Measurements from ENCODE around the gene FADS1.

The FADS1 gene

DNA sequence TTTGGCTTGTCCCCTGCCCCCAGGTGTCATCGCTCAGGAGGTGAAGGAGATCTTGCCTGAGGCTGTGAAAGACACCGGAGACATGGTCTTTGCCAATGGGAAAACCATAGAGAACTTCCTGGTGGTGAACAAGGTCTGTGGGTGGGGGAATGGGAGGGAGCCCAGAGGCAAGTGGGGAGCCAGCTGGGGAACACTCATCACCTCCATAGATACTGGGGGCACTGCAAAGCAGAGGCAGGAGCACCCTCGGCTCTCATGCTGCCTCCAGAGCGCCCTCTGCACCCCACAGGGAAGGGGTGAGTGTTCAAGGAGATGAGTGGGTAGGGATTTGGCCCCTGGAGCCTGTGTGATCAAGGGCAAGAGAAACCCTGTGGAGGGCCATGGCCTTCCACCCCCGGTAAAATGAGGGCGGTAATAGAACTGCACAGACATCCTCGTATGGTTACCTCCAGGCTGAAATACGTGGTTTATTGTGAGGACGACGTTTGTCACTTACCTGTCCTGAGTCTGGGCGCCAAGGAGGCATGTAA is 38.4 kb downstream of the FADS1 start:
- no peak for DNase-seq

DNA sequence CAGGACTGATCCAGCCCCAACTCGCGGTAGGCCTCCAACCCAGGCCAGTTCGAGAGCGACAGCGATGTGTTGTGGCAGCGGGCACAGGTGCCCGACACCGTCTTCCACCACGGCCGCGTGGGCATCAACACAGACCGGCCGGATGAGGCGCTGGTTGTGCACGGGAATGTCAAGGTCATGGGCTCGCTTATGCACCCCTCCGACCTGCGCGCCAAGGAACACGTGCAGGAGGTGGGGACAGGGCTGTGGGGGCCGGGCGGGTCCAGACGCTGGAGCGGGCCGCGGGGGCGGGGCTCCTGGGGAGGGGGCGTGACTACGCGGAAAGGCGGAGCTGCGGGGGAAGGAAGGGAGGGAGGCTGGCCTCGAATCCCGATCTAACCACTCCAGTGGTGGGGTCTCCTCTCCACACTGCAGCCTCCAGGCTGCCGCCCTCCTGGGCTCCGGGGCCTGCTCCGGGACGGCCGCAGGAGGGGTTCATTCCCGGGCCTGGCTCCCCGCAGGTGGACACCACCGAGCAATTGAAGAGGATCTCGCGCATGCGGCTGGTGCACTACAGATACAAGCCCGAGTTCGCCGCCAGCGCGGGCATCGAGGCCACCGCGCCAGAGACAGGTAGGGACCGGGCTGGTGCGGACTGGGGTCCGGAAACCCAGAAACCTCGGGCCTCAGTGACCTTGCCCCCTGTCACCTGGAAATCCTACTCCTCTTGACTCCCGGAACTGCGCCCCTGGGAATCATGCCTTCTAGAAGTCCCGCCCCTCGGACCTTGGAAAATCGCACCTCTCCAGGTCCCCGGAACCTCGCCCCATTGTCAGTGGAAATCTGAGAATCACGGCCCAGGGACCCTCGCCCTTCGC is 39.3 kb downstream of the FADS1 start:
- peak in 16 of 56 donors; percentile 17 to 65 (median 31) for DNase-seq

- peak in 34 of 56 donors; percentile 14 to 71 (median 46) for DNase-seq
These were observed 40.2 kb downstream of the FADS1 start for GRCh38 chr11:61776561-61777075.

DNA sequence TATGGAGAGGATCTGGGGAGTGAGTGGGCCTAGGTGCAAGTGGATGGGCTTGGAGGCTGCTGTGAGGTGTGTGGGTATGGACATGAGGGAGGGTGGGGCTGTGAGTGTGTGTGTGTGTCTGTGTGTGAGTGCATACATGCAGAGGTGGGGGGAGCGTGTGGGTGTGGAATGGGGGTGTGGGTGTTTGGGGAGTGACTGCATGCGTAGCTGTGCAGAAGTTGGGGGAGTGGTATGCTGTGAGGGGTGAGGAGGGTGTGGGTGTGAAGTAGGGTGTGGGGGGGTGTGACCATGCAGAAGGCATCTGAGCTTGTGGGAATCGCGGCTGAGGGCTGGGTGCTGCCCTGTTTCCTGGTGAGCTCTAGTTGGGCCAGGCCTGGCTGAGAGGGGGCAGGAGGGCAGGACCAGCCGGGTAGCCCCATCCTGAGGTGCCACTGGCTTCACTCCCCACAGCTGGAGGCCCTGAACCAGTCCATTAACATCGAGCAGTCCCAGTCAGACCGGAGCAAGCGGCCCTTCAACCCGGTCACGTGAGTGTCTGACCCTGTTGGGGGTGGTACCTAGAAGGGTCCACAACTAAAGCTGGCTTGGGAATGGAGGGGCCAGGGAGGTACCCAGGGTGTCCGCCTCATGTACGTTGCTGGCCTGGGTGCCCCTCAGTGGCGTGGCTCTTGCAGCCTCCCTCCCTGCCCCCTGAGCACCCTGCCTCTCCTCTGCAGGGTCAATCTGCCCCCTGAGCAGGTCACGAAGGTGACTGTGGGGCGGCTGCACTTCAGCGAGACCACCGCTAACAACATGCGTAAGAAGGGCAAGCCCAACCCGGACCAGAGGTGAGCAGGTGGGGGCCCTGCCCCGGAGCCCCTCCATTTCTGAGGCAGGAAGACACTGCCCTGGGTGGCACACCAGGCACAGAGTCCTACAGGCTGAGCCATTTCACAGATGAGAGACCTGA is 40.9 kb downstream of the FADS1 start:
- DNase-seq: peak in 1 of 56 donors; percentile 14

DNA sequence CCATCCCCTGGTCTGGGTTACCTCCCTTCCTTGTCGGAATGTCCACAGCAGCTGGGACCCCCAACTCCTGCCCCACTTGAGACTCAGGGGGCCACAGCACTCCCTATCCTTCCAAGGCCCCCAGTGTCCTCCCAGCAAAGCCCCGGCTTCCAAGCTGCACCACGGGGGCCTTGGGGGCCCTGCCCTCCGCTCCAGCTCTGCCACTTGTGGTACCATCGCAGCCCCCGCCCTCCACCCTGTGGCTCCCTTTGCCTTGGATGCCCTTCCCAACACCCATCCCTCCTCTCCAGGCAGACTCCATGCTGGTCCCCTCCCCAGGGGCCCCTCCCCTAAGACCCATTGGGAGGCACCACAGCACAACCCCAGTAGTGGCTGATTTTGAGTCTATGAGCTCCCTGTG is 41.7 kb downstream of the FADS1 start:
- no peak for DNase-seq

GRCh38 chr11:61774411-61774810 is 42.4 kb downstream of the FADS1 start:
- DNase-seq: peak in 3 of 56 donors; percentile 20 to 32 (median 25)

GRCh38 chr11:61773809-61774208 is 43.0 kb downstream of the FADS1 start:
- DNase-seq: no peak

DNA sequence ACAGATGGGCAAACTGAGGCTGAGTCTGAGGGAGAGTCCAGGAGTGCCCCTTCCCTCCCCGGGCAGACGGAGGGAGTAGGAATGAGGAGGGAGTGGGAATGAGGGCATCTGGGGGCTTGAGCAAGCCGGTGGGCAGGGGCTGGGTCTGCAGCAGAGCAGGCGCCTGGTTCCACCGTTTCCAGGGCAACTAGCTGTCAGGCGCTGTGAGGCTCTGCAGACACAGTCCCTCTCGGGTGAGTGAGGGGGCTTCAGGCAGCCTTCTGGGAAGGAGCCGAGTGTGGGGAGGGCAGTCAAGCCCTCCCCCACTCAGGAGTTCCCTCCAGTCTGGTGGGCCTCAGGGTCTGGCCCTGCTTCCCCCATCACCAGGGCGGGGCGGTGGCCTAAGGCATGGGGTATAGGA is 43.4 kb downstream of the FADS1 start:
- DNase-seq: no peak

DNA sequence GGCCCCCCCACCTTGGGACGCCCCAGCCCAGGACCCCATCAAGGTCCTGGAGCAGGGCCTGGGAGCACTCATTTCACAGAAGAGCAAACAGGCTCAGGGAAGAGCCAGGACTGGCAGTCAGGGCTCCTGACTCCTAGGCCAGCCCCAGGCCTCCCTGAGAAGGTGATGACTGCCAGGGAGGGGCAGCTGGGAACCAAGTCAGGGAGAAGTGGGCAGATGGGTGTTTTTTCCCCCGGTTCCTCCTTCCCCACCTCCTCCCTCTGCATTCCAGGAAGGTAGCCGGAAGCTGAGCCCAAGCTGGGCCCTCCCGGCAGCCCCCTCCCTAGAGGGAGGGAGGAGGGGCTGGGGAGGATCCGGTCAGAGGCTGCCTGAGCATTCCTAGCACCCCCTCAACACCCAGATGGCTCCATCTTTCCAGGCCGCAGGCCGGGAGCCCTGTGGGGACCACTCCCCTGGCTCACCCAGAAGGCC is 44.8 kb downstream of the FADS1 start:
- no peak for DNase-seq

DNA sequence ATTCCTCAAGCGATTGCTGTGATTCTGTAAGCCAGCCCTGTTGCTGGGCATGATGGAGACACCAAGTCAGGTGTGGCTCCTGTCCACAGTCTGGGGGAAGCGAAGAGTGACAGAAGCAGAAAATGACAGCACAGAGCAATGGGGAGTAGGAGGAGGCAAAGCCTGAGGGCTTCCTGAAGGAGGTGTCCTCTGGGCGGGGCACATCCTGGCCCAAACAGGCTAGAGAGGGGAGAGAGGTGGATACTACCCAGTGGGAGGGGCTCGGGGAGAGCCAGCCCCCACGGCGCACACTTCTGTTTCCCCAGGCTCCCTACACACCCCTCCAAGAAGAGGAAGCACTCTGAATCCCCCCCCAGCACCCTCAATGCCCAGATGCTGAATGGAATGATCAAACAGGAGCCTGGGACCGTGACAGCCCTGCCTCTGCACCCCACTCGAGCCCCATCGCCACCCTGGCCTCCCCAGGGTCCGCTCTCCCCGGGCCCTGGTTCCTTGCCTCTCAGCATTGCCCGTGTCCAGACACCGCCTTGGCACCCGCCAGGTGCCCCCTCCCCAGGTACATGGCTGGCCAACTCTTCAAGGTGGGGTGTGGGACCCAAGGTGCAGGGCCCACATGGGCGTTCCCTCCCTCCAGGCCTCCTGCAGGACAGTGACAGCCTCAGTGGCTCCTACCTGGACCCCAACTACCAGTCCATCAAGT is 45.5 kb downstream of the FADS1 start:
- DNase-seq: no peak

- DNase-seq: peak in 1 of 56 donors; percentile 50
These were observed 46.7 kb downstream of the FADS1 start for GRCh38 chr11:61769946-61770683.

- no peak for DNase-seq
These were observed 47.5 kb downstream of the FADS1 start for GRCh38 chr11:61769169-61769920.

DNA sequence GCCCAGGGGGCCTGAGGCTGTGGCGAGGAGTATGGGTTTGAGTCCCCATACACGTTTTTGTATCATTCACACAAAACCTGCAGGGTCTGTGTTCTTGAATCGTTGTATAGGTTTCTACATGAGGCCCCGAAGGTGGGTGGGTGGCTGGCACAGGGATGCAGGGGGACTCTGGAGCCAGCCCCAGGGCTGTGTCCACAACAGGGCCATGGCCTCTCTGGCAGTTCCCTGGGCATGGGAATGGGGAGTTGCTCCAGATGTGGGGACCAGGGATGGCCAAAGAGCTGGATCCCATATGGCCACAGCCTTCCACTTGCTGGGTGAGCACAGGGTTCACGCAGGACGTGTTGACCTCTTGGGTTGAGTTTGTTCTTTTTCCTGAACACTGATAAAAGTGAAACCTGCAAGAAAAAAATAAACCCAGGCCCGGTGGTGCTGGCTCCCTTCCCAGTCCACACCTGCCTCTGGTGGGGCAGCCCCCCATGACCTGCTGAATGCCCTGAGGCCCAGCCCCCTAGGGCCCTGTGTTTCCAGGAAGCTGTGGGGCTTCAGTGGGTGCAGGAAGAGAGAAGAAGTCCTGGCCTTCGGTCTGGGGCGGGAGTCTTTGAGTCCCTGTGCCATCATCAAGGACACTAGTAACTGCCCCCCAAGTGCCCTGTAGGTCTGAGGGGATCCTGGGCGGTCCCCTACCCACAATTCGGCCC is 48.3 kb downstream of the FADS1 start:
- DNase-seq: no peak

- peak in 1 of 56 donors; percentile 19 for DNase-seq
These were observed 50.4 kb downstream of the FADS1 start for GRCh38 chr11:61766353-61766841.

GRCh38 chr11:61765550-61766253 is 51.1 kb downstream of the FADS1 start:
- DNase-seq: no peak

- DNase-seq: no peak
These were observed 52.1 kb downstream of the FADS1 start for GRCh38 chr11:61764606-61765260.

DNA sequence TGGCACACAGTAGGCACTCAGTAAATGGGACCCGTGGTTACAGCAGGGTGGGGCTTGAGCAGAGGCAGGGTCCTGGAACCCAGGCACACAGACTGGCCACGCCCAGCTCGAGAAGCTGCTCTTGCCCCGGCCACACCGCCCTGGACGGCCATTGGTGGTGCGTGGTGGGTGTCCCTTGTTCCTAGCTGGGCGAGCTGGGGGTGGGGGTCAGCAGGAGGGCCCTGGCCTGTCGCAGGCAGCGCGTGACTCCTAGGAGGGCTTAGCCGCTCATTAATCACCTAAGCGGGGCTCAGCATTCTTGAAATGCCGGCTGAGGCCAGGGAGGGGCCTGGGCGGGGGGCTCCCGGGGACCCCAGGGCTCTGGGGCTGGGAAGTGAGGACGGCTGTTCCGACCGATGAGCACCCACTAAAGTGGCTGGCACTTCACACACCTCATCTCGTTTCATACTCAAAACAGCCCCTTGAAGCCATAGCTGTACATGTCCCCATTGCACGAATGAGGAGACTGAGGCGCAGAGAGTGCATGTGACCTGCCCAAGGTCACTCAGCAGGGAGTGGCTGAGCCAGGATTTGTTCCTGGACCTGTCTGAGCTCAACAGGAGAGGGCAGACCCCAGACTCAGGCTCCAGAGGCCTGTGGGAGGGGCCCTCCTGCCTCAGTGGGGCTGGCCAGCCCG is 52.7 kb downstream of the FADS1 start:
- DNase-seq: no peak
